IMR-90 (cell line): ENCODE measurements around the gene EPAS1. TPM values are rescaled to one million over a fixed set of nuclear protein-coding genes. Genes with fewer than 3 reads are reported as not detected.

Source experiments
- ATAC-seq: fragments of 200-7000 bp; cut with Tn5 transposase; 2 replicates; pipeline ENCODE4 v1.9.1; 2020; ENCODE audit warnings: low read depth, mild to moderate bottlenecking, moderate library complexity
- BruUV-seq: library from RNA; stranded (reverse); fragments of 400-500 nt; replicated peaks from 2 replicates; lab custom pipeline; 2021; lab: Mats Ljungman, UMichigan
- CTCF ChIA-PET: fragments of 300-600 bp; formaldehyde crosslinking; extraction: SDS; loops from one replicate; lab custom pipeline; 2021; ENCODE audit warnings: antibody characterized with exemption; lab: Yijun Ruan, JAX
- POLR2A ChIA-PET: fragments of 300-600 bp; sonication (Branson Sonifier 250); formaldehyde crosslinking; loops from one replicate; lab custom pipeline; 2022; ENCODE audit warnings: antibody characterized with exemption; ENCODE audit not compliant: unreplicated experiment; lab: Charles Lee
- DNase-seq: peaks from one replicate; pipeline ENCODE4 v3.0.0; 2013
- H2AFZ ChIP-seq: replicated peaks from 2 replicates; pipeline ENCODE3; 2013; ENCODE audit warnings: low read length, mild to moderate bottlenecking; ENCODE audit not compliant: poor library complexity
- H2AK5ac ChIP-seq: 2 replicates; pipeline ENCODE4 v1.6.1; 2013; ENCODE audit warnings: low read depth, low read length, inconsistent platforms
- H2AK9ac ChIP-seq: replicated peaks from 2 replicates; pipeline ENCODE3; 2013; ENCODE audit warnings: mild to moderate bottlenecking, low read depth, low read length, moderate library complexity; ENCODE audit not compliant: poor library complexity
- H2BK120ac ChIP-seq: 2 replicates; pipeline ENCODE4 v1.6.1; 2013; ENCODE audit warnings: low read depth, low read length, inconsistent platforms
- H2BK15ac ChIP-seq: 3 replicates; pipeline ENCODE4 v1.6.1; 2013; ENCODE audit warnings: low read depth, low read length, inconsistent platforms
- H2BK20ac ChIP-seq: 2 replicates; pipeline ENCODE4 v1.6.1; 2013; ENCODE audit warnings: low read depth, mild to moderate bottlenecking, inconsistent platforms, low read length, moderate library complexity
- H2BK5ac ChIP-seq: 2 replicates; pipeline ENCODE4 v1.6.1; 2013; ENCODE audit warnings: mild to moderate bottlenecking, low read depth, low read length, inconsistent platforms; ENCODE audit not compliant: poor library complexity, severe bottlenecking
- H3K14ac ChIP-seq: replicated peaks from 2 replicates; pipeline ENCODE4 v1.6.1; 2013; ENCODE audit warnings: low read depth, low read length, inconsistent platforms
- H3K18ac ChIP-seq: 2 replicates; pipeline ENCODE4 v1.6.1; 2013; ENCODE audit warnings: low read depth, low read length, control low read depth
- H3K23ac ChIP-seq: 2 replicates; pipeline ENCODE4 v1.6.1; 2013; ENCODE audit warnings: low read depth, low read length, inconsistent platforms
- H3K27ac ChIP-seq: 2 replicates; pipeline ENCODE4 v1.5.1; 2013; ENCODE audit warnings: mild to moderate bottlenecking, control low read depth, low read length; ENCODE audit not compliant: insufficient read depth
- H3K27me3 ChIP-seq: 2 replicates; pipeline ENCODE4 v1.6.1; 2013; ENCODE audit warnings: low read length; ENCODE audit not compliant: control insufficient read depth, insufficient read depth
- H3K36me3 ChIP-seq: 2 replicates; pipeline ENCODE4 v1.6.1; 2013; ENCODE audit warnings: low read length, mixed read lengths; ENCODE audit not compliant: control insufficient read depth, insufficient read depth
- H3K4ac ChIP-seq: 2 replicates; pipeline ENCODE4 v1.6.1; 2013; ENCODE audit warnings: low read depth, low read length, inconsistent platforms
- H3K4me1 ChIP-seq: 2 replicates; pipeline ENCODE4 v1.6.1; 2013; ENCODE audit warnings: low read length, mixed read lengths; ENCODE audit not compliant: control insufficient read depth, insufficient read depth
- H3K4me2 ChIP-seq: 2 replicates; pipeline ENCODE4 v1.6.1; 2013; ENCODE audit warnings: low read depth, mild to moderate bottlenecking, control low read depth, low read length, moderate library complexity
- H3K4me3 ChIP-seq: 2 replicates; pipeline ENCODE4 v1.5.1; 2013; ENCODE audit warnings: low read depth, mild to moderate bottlenecking, control low read depth, low read length, moderate library complexity; ENCODE audit not compliant: insufficient read depth
- H3K56ac ChIP-seq: 2 replicates; pipeline ENCODE4 v1.6.1; 2013; ENCODE audit warnings: low read length, inconsistent platforms; ENCODE audit not compliant: insufficient read depth; ENCODE audit errors: extremely low read depth
- H3K79me1 ChIP-seq, 2 experiments: 2 replicates each; pipeline ENCODE4 v1.6.1; 2013; ENCODE audit warnings: low read length in 2 of 2, inconsistent platforms in 1 of 2, low read depth in 1 of 2
- H3K9ac ChIP-seq: 2 replicates; pipeline ENCODE4 v1.6.1; 2013; ENCODE audit warnings: low read depth, low read length, control low read depth
- H3K9me1 ChIP-seq: 2 replicates; pipeline ENCODE4 v1.6.1; 2013; ENCODE audit warnings: low read length, inconsistent platforms; ENCODE audit not compliant: insufficient read depth
- H3K9me3 ChIP-seq: 2 replicates; pipeline ENCODE4 v1.6.1; 2013; ENCODE audit warnings: low read length; ENCODE audit not compliant: control insufficient read depth, insufficient read depth
- H4K20me1 ChIP-seq: 2 replicates; pipeline ENCODE4 v1.6.1; 2013; ENCODE audit warnings: low read length, inconsistent platforms; ENCODE audit not compliant: insufficient read depth
- H4K5ac ChIP-seq: 2 replicates; pipeline ENCODE4 v1.6.1; 2013; ENCODE audit warnings: mild to moderate bottlenecking, low read depth, low read length, control low read depth
- H4K8ac ChIP-seq, 2 experiments: 2 replicates each; pipeline ENCODE4 v1.6.1; 2013; ENCODE audit warnings: low read depth in 2 of 2, low read length in 2 of 2, control low read depth in 1 of 2, inconsistent platforms in 1 of 2
- H4K91ac ChIP-seq: 2 replicates; pipeline ENCODE4 v1.6.1; 2013; ENCODE audit warnings: low read depth, low read length, inconsistent platforms; ENCODE audit not compliant: insufficient read depth
- FOS ChIP-seq: fragments of 150-350 bp; IDR thresholded peaks from 2 replicates; pipeline ENCODE4 v1.6.1; 2016; ENCODE audit warnings: low read depth, low read length
- NFE2L2 ChIP-seq: fragments of 150-350 bp; IDR thresholded peaks from 2 replicates; pipeline ENCODE4 v1.6.1; 2016; ENCODE audit warnings: low read depth, mild to moderate bottlenecking, low read length
- WGBS, 2 experiments: methylation state at CpG; one replicate each; pipeline versions ENCODE4 v1.1.5 to v1.1.7; 2013; ENCODE audit warnings: missing lambda C conversion rate in 2 of 2; ENCODE audit not compliant: insufficient read length in 1 of 2; ENCODE audit errors: extremely low coverage in 2 of 2; 5-methylcytosine and 5-hydroxymethylcytosine counted together
- dilution Hi-C: fragments of 300-500 bp; cut with HindIII; formaldehyde crosslinking; loops from one replicate; pipeline ENCODE4 v1.14.3; 2018; ENCODE audit warnings: low sequenced_read_pairs; ENCODE audit not compliant: unreplicated experiment
- in situ Hi-C: fragments of 300-500 bp; cut with MboI; formaldehyde crosslinking; loops from 3 replicates; pipeline ENCODE4 v1.14.3; 2019; ENCODE audit warnings: low sequenced_read_pairs, inconsistent platforms, mixed read lengths
- intact Hi-C: fragments of 100-400 bp; cut with micrococcal nuclease; formaldehyde crosslinking; loops from 2 replicates; pipeline ENCODE4 v1.10.0; 2022
- polyA plus RNA-seq, 3 experiments: library from polyadenylated mRNA; depleted of rRNA; stranded (reverse); fragments of >200 nt; gene quantifications; 2 replicates each; pipeline ENCODE4 v1.2.3, GENCODE V29; 2012; ENCODE audit warnings: low replicate concordance in 1 of 3
- total RNA-seq: library from RNA; depleted of rRNA; stranded (reverse); fragments of >200 nt; gene quantifications from 2 replicates; pipeline ENCODE4 v1.2.3, GENCODE V29; 2012
- TF ChIP-seq, protein P1 (sequence below): fragments of 150-350 bp; IDR thresholded peaks from 2 replicates; pipeline ENCODE4 v1.6.1; 2017; ENCODE audit warnings: mild to moderate bottlenecking, antibody characterized with exemption, low read length, low read depth

The EPAS1 gene
- total and polyA plus RNA-seq, 2 of the 4 experiments (the other 2 are of a cell fraction) = 40.7 to 120 TPM

GRCh38 chr2:46256563-46257142 lies 40.6 kb upstream of the EPAS1 start:
- BruUV-seq = no TSS peak
- Histone ChIP-seq H2AFZ (no peak overlapping the region), H3K14ac (0 out of 2 replicates have a peak overlapping the region, but pooled peaks have one; percentile 45), H3K79me1 (no peaks in the 10 kb centered on the region), H3K56ac (no peak overlapping the region), H3K4me3 (no peak overlapping the region), H3K9me3 (peaks cover 2% of the 10 kb centered on the region; the same call in 1 of the 2 replicates), H3K4ac (no peak overlapping the region), H2BK5ac (no peak overlapping the region), H3K4me2 (no peak overlapping the region), H3K18ac (no peak overlapping the region), H3K27ac (no peak overlapping the region), H4K8ac (no peak overlapping the region), H3K4me1 (peaks cover 8% of the 10 kb centered on the region; the same call in 1 of the 2 replicates), H4K91ac (no peak overlapping the region), H4K20me1 (no peaks in the 10 kb centered on the region), H2BK20ac (no peak overlapping the region), H3K9me1 (0 out of 2 replicates have a peak, but pooled peaks cover 3% of the 10 kb centered on the region), H2BK120ac (no peak overlapping the region), H3K36me3 (no peaks in the 10 kb centered on the region), H2AK5ac (peak overlapping the region; percentile 66), H2AK9ac (no peak overlapping the region), H4K5ac (no peak overlapping the region), H3K9ac (no peak overlapping the region), H3K27me3 (peaks cover 22% of the 10 kb centered on the region), H2BK15ac (no peak overlapping the region), H3K23ac (no peak overlapping the region)
- TF ChIP-seq NFE2L2 (no peak), FOS (no peak)
- TF ChIP-seq, protein P1, sequence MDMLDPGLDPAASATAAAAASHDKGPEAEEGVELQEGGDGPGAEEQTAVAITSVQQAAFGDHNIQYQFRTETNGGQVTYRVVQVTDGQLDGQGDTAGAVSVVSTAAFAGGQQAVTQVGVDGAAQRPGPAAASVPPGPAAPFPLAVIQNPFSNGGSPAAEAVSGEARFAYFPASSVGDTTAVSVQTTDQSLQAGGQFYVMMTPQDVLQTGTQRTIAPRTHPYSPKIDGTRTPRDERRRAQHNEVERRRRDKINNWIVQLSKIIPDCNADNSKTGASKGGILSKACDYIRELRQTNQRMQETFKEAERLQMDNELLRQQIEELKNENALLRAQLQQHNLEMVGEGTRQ = no peak
- 87% methylated on average over 5 of the region's 5 CpGs; no CpG with 5 or more reads in 1 of the 2 experiments for WGBS, 2 experiments
- CTCF ChIA-PET = no interaction called here
- DNase-seq = no peak
- ATAC-seq = no peak
- POLR2A ChIA-PET = no interaction called here
- intact Hi-C loops = no loop called here
- dilution Hi-C loops = no loop called here
- in situ Hi-C loops = no loop called here
